DMS153 (cell line): ENCODE results near the gene CERS2.

Experiments used
- DNase-seq: peaks from one replicate; lab custom pipeline; 2025; lab: John Stamatoyannopoulos, UW

Gene CERS2, protein sequence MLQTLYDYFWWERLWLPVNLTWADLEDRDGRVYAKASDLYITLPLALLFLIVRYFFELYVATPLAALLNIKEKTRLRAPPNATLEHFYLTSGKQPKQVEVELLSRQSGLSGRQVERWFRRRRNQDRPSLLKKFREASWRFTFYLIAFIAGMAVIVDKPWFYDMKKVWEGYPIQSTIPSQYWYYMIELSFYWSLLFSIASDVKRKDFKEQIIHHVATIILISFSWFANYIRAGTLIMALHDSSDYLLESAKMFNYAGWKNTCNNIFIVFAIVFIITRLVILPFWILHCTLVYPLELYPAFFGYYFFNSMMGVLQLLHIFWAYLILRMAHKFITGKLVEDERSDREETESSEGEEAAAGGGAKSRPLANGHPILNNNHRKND

DNA sequence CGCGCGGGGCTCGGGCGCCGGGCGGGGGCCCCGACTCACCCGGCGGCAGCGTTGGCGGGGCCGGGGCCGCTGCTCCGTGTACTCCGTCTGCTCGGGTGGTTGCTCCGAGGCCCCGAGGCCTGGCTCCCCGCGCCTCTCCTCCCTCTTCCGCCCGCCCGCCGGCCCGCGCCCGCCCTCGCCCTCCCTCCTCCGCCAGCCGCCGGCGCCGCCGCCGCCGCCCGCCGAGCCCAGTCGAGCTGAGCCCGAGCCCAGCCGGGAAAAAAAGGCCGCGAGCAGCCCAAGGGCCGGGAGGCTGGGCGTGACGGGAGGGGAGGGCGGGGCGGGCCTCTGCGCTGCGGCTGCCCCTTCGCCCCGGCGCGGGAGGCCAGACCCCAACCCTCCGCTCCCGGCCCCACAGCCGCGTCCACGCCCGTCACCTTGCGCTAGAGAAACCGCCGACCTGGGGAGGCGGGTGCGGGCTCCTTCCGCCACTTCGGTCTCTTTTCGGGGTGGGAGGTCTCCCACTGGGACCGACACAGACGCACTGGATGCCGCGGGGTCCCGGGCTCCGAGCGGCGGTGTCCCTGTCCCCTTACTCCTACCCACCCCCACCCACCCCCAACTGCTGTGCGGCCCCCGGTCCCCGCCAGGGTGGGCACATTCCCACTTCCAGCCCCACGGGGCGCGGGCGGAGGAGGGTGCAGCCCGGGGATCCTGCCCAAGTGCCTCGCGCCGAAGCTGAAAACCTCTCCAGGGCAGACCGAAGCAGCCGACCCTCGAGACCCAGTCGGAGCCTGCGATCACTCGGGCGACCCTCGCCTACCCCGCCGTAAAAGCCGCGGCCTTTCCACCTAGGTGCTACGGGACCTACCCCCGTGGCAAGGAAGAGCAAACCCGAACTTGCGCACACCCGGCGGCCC lies at the start of gene CERS2:
CERS2 (minus strand) TSS at position 256 of the 899 bp plus-strand sequence. CDS start 5,745 bp downstream, outside the sequence.
- DNase-seq: peak; percentile 68

DNA sequence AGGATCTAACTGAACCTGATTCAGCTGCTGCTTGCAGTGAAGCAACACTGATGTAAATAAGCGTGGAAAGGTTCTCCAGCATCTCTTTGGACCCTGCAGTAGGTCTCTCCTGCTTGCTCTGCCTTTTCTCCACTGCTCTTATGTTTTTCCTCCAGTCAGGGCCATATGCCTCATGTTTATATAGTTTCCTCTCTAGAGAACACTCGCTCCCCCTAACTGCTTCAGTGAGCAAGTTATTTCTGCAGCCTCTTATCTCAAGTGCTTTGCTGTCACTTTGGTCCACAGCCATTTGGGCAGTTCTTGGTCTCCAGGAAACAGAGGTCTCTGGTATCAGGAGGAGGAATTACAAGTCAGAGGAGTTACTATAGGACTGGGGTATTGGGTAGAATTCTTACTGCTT lies 38.9 kb upstream of the CERS2 start:
- no peak for DNase-seq

DNA sequence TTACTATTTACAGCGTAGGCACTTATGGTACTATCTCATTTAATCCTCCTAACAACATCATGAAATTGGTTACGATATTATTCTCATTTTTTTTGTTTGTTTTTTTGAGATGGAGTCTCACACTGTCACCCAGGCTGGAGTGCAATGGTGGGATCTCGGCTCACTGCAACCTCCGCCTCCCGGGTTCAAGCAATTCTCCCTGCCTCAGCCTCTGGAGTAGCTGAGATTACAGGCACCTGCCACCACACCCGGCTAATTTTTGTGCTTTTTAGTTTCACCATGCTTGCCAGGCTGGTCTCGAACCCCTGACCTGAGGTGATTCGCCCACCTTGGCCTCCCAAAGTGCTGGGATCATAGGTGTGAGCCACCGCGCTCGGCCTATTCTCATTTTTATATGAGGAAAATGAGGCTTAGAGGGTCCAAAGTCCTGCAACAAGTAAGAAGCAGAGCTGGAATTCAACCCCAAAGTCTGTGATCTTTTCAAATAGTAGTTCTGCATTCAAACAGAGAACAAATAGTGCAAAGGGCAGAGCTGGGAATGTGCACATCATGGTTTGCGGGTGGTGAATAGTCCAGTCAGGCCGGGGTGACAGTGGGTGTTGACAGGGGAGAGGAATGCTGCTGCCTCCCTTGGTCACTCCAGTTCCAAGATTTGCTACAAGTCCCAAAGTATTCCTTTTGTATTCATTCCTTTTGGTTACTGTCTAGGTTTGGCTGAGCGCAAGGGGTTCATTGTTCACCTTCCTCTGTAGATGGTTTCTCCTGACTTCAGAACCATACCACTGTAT lies 38.2 kb upstream of the CERS2 start:
- no peak for DNase-seq

DNA sequence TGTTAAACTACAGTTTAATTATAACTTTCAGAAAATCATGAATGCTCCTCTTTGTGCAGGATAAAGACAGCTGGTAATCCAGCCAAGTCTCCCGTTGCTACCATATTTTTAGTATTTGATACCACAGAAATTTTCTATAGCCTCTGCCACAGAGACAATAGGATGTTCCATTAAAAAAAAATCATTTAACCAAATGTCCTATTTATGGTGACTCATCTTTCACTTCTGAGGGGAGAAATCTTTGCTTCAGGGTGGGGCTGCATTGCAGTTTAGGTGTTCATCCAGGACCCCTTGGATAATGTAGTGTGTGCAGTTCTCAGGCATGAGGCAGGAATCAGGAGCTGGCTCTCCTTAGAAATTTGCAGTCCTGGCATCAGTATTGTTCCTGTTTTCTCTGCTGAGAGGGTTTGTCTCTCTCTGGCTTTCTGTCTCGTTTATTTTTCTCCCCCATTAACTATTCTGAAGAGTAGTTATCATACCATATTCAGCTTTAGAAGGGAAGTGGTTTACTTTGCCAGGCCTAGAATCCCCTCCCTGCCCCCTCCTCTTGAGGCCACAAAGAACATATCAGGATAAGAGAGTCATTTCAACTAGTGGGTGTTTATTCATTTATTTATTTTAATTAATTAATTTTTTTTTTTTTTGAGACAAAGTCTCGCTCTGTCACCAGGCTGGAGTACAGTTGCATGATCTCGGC lies 36.7 kb upstream of the CERS2 start:
- DNase-seq: no peak

DNA sequence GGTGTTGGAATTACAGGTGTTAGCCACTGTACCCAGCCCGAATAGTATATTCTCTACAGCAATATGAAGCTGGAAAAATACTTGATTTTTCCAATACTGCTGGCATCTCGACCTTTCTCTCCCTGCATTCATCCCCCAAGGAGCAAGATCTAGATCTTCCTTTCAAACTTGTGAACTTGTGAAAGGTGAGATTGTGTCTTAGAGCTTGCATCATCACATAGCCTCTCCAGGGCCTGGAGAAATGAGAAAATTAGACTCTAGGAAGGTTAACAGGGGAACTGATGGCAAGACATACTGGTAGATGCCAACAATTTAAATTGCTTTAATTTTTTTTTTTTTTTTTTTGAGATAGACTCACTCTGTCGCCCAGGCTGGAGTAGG lies 35.7 kb upstream of the CERS2 start:
- DNase-seq: no peak

DNA sequence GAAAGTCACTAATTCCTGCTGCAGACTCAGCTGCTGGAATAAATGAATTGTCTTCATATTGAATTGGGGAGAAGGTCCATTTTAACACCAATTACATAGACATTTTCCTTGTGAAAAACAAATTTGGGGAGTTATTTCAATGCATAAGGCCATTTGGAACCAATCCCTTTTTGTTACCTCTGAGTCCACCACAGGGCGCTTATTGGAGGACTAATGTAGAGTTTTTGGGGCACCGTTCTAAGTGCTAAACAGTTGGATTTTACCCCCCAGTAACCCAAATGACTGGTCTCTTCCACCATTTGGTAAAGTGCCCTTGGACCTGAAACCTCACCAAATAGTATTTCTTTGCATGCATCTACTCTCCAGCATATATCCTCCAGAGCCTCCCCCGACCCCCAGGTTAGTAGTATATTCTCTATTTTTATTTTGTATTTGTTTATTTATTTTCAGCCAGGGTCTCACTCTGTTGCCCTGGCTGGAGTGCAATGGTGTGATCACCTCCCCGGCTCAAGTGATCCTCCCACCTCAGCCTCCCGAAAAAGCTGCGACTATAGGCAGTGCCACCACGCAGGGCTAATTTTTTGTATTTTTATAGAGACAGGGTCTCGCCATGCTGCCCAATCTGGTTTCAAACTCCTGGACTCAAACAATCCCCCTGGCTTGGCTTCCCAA lies 35.2 kb upstream of the CERS2 start:
- DNase-seq: no peak

DNA sequence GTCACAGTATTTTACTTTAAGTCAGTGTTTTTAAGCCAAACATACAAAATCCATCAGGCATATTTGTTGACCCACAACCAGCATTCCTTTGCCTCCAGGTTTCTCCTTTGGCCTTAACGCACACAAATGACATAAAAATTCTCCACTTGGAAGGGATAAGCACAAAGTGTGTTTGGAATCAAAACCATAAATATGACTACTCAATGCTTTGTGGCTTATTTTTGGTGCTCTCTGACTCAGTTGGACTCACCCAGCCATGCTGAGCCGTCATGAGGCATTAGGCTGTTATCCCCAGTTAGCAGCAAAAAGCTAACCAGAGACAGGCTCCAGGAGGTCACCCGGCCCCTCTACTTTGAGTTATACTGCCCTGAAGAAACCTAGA lies 34.6 kb upstream of the CERS2 start:
- DNase-seq: no peak

DNA sequence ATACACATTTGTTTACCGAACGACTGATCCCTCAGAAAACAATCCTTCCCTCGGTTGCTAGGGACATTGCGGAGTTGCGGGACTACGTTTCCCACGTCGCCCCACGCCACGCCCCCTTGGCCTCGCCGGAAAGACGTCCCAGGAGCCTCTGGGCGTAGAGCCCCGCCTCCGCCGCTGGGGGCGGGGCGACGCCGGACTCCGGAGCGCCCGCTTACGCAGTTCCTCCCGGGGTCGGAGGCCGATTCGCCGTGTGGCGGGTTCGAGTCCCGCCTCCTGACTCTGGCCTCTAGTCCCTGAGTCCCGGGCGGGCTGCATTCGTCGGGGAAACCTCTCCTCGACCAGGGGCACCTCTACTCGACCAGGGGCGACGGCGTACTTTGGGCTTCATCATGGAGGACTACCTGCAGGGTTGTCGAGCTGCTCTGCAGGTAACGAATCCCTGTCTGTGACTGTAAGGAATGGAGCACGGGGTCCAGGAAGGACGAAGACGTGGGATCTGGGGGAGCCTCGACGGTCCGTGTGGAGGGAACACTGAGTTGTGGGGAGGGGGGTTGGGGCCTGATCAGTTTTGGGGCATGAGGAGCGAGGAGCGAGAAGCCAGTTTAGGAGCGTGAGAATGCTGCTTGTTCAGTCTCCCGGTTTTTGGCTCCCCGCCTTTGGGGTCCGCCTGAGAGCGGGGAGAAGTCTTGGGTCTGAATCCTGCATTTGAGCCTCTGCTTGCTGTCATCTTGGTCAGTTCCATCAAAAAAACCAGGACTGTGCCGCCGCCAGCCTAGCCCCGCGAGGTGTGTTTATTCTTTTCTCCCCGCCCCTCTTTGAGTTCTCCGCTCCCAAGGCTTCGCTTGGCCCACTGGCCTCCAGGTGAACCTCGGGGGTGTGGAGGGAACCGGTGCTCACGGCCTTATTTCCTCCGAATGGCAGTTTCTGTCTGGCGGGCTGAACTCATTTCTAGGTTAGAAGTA lies 33.9 kb upstream of the CERS2 start, which contains the start of gene PRUNE1:
PRUNE1 (plus strand) TSS at position 206 of the 962 bp plus-strand sequence; CDS start at position 390, 184 bp downstream.
- peak; percentile 97 for DNase-seq

DNA sequence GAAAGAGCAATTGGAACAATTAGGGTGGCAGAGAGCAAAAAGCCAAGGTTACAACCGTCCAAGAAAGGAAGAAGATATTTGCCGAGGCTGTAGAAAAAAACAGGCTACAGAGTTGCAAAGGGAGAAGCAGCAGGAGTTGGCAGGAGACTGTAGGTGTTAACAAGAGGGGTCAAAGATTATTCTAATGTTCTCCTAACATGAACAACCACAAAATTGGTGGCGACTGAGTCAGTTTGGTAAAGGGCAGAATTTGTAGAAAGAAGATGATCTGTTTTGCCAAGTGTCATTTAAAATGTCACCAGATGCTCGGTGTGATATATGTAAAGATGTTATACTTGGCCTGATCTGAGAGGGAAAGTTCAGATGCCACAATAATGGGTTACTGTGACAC lies 33.2 kb upstream of the CERS2 start:
- DNase-seq: no peak

DNA sequence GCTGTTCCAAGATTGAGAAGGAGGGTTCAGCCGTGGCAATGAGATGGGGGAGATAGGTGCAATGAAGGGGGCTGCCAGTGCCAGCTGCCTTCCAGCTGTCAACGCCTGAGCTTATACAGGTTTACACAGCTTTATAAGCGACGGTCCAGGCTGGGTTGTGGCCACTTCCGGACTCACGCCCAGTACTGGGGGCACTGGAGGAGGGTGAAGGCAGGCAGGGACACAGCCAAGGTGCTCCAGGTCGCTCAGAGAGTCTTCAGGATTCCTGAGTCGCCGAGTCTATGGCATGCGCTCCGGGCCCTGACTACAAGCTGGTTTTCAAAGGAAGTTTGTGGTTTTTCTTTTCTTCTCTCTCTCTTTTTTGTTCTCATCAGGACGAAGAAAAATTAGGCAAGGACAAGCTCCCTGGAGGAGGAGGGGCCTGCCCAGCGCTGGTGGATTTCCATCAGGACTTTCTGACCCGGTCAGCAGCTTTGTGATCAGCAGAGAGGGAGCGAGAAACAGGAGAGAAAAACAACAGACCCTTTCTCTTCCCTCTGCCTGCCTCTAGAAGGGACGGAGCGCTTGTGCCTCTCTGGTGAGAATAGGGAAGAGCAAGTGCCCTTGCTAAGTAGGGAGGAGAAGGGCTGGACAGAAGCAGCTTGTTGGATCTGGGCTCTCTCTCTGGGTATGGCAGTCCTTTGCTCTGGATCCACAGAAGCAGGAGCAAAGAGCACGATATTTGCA lies 31.9 kb upstream of the CERS2 start, which contains the start of gene MINDY1:
MINDY1 (minus strand) TSS at position 576 of the 726 bp plus-strand sequence. CDS start 4,285 bp downstream, outside the sequence.
- peak; percentile 89 for DNase-seq

DNA sequence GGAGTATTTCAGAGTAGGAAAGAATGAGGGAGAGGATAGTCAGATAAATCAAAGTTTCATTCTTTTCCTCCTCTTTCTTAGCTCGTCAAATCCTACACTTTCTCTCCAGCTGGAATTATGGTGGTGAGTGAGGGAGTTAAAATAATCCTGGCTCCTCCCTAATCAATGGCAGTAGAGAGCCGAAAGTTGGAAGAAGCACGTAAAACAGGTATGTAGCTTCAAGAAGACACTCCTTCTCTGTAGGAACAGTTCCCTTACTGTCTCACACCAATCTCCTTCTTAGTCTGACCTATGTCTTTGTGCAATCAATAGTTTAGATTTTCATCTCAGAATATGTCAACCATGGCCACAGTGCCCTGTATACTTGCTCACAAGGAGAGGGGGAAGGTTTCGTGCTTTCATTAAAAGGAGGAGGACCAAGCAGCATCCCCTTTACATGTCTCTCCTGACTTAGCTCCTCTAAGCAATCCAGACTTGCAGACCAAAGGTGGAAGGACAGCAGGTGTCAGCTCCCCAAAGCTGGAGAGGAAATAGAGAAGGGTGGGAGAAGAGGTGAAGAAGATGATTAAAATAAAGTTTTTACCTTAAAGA lies 31.2 kb upstream of the CERS2 start:
- no peak for DNase-seq

DNA sequence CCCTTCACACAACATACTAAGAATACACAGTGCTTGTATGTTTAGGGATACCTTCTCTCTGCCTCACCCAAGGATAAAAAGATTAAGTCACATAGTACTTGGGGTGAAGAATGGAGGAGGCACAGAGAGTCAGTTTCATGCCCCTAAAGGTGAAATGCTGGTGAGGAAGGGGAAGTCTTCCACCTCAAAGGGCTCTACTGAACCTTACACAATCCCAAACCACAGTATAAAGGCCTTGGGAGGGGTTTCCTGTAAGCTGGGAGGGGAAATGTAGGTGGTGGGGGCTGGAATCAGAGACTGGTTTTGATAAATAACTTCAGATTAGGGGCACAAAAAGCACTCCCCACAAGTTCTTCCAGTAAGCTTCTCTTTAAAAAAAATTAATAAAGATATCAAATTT lies 28.5 kb upstream of the CERS2 start:
- DNase-seq: no peak

DNA sequence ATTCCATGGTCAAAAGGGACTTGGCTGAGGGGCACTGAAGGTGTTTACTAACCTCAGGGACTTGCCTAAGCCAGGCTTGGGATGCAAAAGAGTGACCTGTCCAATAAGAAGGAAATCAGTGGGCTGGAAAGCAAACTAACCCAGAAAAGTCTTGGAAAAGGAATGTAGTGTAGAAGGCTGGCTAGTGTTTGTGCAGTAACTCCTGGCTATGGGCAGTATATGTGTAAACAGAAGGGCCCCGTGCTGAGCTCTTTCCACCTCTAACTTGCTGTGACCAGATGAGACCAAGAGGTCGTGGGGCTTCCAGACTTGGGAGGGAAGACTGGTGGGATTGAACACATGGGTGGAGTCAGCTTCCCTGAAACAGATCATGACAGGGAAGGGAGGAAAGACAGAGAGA lies 28.0 kb upstream of the CERS2 start:
- no peak for DNase-seq

DNA sequence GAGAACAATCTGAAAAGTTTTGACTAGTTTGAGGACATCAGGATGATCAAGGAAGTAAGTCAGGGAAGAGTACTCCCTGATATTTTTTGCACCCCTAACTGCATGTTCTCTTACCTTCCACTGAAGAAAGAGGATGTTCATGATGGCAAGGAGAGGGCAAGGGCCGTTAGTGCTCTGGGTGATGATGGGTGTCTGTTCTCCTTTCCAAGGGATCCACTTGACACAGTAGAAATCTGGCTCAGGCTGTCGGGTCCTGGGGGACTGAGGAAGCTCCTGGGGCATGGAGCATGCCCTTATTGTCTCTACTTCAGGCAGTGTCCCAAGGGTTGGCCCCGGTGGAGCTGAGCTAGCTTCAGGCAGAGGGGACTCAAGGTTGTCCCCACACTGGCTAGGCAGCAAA lies 27.4 kb upstream of the CERS2 start:
- no peak for DNase-seq

DNA sequence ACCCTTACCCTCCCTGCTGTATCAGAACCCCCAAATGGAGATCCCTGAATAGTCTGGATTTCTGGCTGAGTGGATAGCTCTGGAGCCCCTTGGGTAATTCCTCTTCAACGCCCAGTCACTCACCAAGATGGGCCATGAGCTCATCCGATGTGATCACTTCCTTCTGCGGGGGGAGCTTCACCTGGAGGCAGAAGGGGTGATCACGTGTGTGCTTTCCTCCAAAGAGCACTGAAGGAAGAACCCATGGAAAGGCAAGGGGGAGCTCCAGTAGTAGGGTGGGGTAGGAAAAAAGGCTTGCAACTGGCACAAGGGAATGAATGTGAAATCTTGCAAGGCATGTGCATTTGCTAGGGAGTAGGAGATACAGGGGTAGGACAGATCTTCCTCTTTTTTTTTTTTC lies 27.0 kb upstream of the CERS2 start:
- DNase-seq: no peak

DNA sequence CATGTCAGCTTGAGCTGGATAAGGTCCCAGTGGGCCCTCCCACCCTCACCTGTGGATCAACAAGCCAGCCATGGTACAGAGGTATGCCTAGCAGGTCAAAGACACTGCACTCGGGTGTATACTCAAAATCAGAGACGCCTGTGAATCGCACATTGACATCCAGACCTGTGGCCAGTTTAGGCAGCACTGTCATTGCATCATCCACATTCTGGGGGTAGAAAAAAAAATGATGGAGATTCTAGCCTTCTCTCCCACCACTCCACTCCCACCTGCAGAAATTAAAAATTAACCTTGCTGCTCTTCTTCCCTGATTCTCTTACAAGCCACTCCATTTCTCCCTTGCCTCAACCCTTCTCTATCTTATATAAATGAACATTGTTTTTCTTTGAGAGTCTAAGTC lies 25.8 kb upstream of the CERS2 start:
- no peak for DNase-seq

DNA sequence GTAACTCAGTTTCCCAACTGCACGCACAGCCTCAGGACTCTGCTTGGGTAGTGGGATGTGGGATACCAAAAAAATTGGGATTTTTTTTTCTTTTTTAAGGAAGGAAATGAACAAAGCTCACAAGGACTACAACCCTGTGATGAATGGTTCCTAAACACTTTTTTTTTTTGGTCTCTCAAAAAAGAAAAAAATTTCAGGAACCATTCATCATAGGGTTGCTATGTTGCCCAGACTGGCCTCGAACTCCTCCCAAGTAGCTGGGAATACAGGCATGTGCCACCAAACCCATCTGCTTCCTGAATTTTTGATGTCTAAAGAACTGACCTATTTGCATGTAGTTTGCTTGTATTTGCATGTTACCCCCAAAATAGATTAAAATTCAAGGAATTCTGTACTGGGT lies 25.3 kb upstream of the CERS2 start:
- DNase-seq: no peak

DNA sequence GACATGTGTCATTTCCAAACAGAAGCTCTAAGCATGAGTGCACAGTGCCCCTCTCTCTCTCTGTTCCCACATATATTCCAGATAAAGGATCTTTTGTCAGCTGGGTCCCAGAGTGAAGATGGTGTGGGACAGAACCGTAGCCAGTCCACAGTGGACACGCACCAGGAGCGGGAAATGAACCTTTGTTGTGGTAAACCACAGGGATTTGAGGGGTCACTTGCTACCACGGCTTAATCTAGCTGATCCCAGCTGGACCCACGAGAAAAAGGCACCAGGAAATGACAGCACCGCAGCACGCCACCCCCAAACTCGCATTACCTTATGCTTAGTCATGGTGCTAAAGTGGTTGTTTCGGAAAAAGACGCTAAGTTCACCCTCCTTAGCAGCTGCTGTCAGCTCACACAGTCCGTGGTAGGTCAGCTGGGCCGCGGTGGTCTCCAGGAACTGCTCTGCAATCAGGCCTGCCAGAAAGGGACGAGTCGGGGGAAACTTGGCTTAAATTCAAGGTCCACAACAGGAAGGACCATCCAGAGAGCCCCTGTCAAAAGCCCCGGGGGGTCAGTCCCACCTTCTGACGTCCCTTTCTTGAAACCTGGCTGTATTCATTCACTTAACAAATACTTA lies 24.5 kb upstream of the CERS2 start:
- no peak for DNase-seq
